IMR-90 (cell line): ENCODE measurements around the gene MAN1A2. TPM values are rescaled to one million over a fixed set of nuclear protein-coding genes. Genes with fewer than 3 reads are reported as not detected.

Experiments
- ATAC-seq: fragments of 200-7000 bp; cut with Tn5 transposase; 2 replicates; pipeline ENCODE4 v1.9.1; 2020; ENCODE audit warnings: low read depth, mild to moderate bottlenecking, moderate library complexity
- BruUV-seq: library from RNA; stranded (reverse); fragments of 400-500 nt; replicated peaks from 2 replicates; lab custom pipeline; 2021; lab: Mats Ljungman, UMichigan
- CTCF ChIA-PET: fragments of 300-600 bp; formaldehyde crosslinking; extraction: SDS; loops from one replicate; lab custom pipeline; 2021; ENCODE audit warnings: antibody characterized with exemption; lab: Yijun Ruan, JAX
- POLR2A ChIA-PET: fragments of 300-600 bp; sonication (Branson Sonifier 250); formaldehyde crosslinking; loops from one replicate; lab custom pipeline; 2022; ENCODE audit warnings: antibody characterized with exemption; ENCODE audit not compliant: unreplicated experiment; lab: Charles Lee
- DNase-seq: peaks from one replicate; pipeline ENCODE4 v3.0.0; 2013
- H2AFZ ChIP-seq: replicated peaks from 2 replicates; pipeline ENCODE3; 2013; ENCODE audit warnings: low read length, mild to moderate bottlenecking; ENCODE audit not compliant: poor library complexity
- H2AK5ac ChIP-seq: 2 replicates; pipeline ENCODE4 v1.6.1; 2013; ENCODE audit warnings: low read depth, low read length, inconsistent platforms
- H2AK9ac ChIP-seq: replicated peaks from 2 replicates; pipeline ENCODE3; 2013; ENCODE audit warnings: mild to moderate bottlenecking, low read depth, low read length, moderate library complexity; ENCODE audit not compliant: poor library complexity
- H2BK120ac ChIP-seq: 2 replicates; pipeline ENCODE4 v1.6.1; 2013; ENCODE audit warnings: low read depth, low read length, inconsistent platforms
- H2BK15ac ChIP-seq: 3 replicates; pipeline ENCODE4 v1.6.1; 2013; ENCODE audit warnings: low read depth, low read length, inconsistent platforms
- H2BK20ac ChIP-seq: 2 replicates; pipeline ENCODE4 v1.6.1; 2013; ENCODE audit warnings: low read depth, mild to moderate bottlenecking, inconsistent platforms, low read length, moderate library complexity
- H2BK5ac ChIP-seq: 2 replicates; pipeline ENCODE4 v1.6.1; 2013; ENCODE audit warnings: mild to moderate bottlenecking, low read depth, low read length, inconsistent platforms; ENCODE audit not compliant: poor library complexity, severe bottlenecking
- H3K14ac ChIP-seq: replicated peaks from 2 replicates; pipeline ENCODE4 v1.6.1; 2013; ENCODE audit warnings: low read depth, low read length, inconsistent platforms
- H3K18ac ChIP-seq: 2 replicates; pipeline ENCODE4 v1.6.1; 2013; ENCODE audit warnings: low read depth, low read length, control low read depth
- H3K23ac ChIP-seq: 2 replicates; pipeline ENCODE4 v1.6.1; 2013; ENCODE audit warnings: low read depth, low read length, inconsistent platforms
- H3K27ac ChIP-seq: 2 replicates; pipeline ENCODE4 v1.5.1; 2013; ENCODE audit warnings: mild to moderate bottlenecking, control low read depth, low read length; ENCODE audit not compliant: insufficient read depth
- H3K27me3 ChIP-seq: 2 replicates; pipeline ENCODE4 v1.6.1; 2013; ENCODE audit warnings: low read length; ENCODE audit not compliant: control insufficient read depth, insufficient read depth
- H3K36me3 ChIP-seq: 2 replicates; pipeline ENCODE4 v1.6.1; 2013; ENCODE audit warnings: low read length, mixed read lengths; ENCODE audit not compliant: control insufficient read depth, insufficient read depth
- H3K4ac ChIP-seq: 2 replicates; pipeline ENCODE4 v1.6.1; 2013; ENCODE audit warnings: low read depth, low read length, inconsistent platforms
- H3K4me1 ChIP-seq: 2 replicates; pipeline ENCODE4 v1.6.1; 2013; ENCODE audit warnings: low read length, mixed read lengths; ENCODE audit not compliant: control insufficient read depth, insufficient read depth
- H3K4me2 ChIP-seq: 2 replicates; pipeline ENCODE4 v1.6.1; 2013; ENCODE audit warnings: low read depth, mild to moderate bottlenecking, control low read depth, low read length, moderate library complexity
- H3K4me3 ChIP-seq: 2 replicates; pipeline ENCODE4 v1.5.1; 2013; ENCODE audit warnings: low read depth, mild to moderate bottlenecking, control low read depth, low read length, moderate library complexity; ENCODE audit not compliant: insufficient read depth
- H3K56ac ChIP-seq: 2 replicates; pipeline ENCODE4 v1.6.1; 2013; ENCODE audit warnings: low read length, inconsistent platforms; ENCODE audit not compliant: insufficient read depth; ENCODE audit errors: extremely low read depth
- H3K79me1 ChIP-seq, 2 experiments: 2 replicates each; pipeline ENCODE4 v1.6.1; 2013; ENCODE audit warnings: low read length in 2 of 2, inconsistent platforms in 1 of 2, low read depth in 1 of 2
- H3K9ac ChIP-seq: 2 replicates; pipeline ENCODE4 v1.6.1; 2013; ENCODE audit warnings: low read depth, low read length, control low read depth
- H3K9me1 ChIP-seq: 2 replicates; pipeline ENCODE4 v1.6.1; 2013; ENCODE audit warnings: low read length, inconsistent platforms; ENCODE audit not compliant: insufficient read depth
- H3K9me3 ChIP-seq: 2 replicates; pipeline ENCODE4 v1.6.1; 2013; ENCODE audit warnings: low read length; ENCODE audit not compliant: control insufficient read depth, insufficient read depth
- H4K20me1 ChIP-seq: 2 replicates; pipeline ENCODE4 v1.6.1; 2013; ENCODE audit warnings: low read length, inconsistent platforms; ENCODE audit not compliant: insufficient read depth
- H4K5ac ChIP-seq: 2 replicates; pipeline ENCODE4 v1.6.1; 2013; ENCODE audit warnings: mild to moderate bottlenecking, low read depth, low read length, control low read depth
- H4K8ac ChIP-seq, 2 experiments: 2 replicates each; pipeline ENCODE4 v1.6.1; 2013; ENCODE audit warnings: low read depth in 2 of 2, low read length in 2 of 2, control low read depth in 1 of 2, inconsistent platforms in 1 of 2
- H4K91ac ChIP-seq: 2 replicates; pipeline ENCODE4 v1.6.1; 2013; ENCODE audit warnings: low read depth, low read length, inconsistent platforms; ENCODE audit not compliant: insufficient read depth
- BHLHE40 ChIP-seq: fragments of 150-350 bp; IDR thresholded peaks from 2 replicates; pipeline ENCODE4 v1.6.1; 2016; ENCODE audit warnings: mild to moderate bottlenecking, low read depth, low read length
- CEBPB ChIP-seq: IDR thresholded peaks from 2 replicates; pipeline ENCODE4 v1.6.1; 2012; ENCODE audit warnings: low read depth, low read length, improper control_type of control experiment
- FOS ChIP-seq: fragments of 150-350 bp; IDR thresholded peaks from 2 replicates; pipeline ENCODE4 v1.6.1; 2016; ENCODE audit warnings: low read depth, low read length
- NFE2L2 ChIP-seq: fragments of 150-350 bp; IDR thresholded peaks from 2 replicates; pipeline ENCODE4 v1.6.1; 2016; ENCODE audit warnings: low read depth, mild to moderate bottlenecking, low read length
- POLR2A ChIP-seq: IDR thresholded peaks from 2 replicates; pipeline ENCODE4 v1.6.1; 2012; ENCODE audit warnings: mild to moderate bottlenecking, low read depth, low read length
- RAD21 ChIP-seq: IDR thresholded peaks from 2 replicates; pipeline ENCODE4 v1.6.1; 2012; ENCODE audit warnings: low read length, improper control_type of control experiment
- RCOR1 ChIP-seq: IDR thresholded peaks from 2 replicates; pipeline ENCODE4 v1.6.1; 2012; ENCODE audit warnings: mild to moderate bottlenecking, low read length, improper control_type of control experiment; ENCODE audit not compliant: insufficient replicate concordance
- RFX5 ChIP-seq: IDR thresholded peaks from 2 replicates; pipeline ENCODE4 v1.8.0; 2012; ENCODE audit warnings: low read depth, mild to moderate bottlenecking, low read length, moderate library complexity
- WGBS, 2 experiments: methylation state at CpG; one replicate each; pipeline versions ENCODE4 v1.1.5 to v1.1.7; 2013; ENCODE audit warnings: missing lambda C conversion rate in 2 of 2; ENCODE audit not compliant: insufficient read length in 1 of 2; ENCODE audit errors: extremely low coverage in 2 of 2; 5-methylcytosine and 5-hydroxymethylcytosine counted together
- dilution Hi-C: fragments of 300-500 bp; cut with HindIII; formaldehyde crosslinking; loops from one replicate; pipeline ENCODE4 v1.14.3; 2018; ENCODE audit warnings: low sequenced_read_pairs; ENCODE audit not compliant: unreplicated experiment
- in situ Hi-C: fragments of 300-500 bp; cut with MboI; formaldehyde crosslinking; loops from 3 replicates; pipeline ENCODE4 v1.14.3; 2019; ENCODE audit warnings: low sequenced_read_pairs, inconsistent platforms, mixed read lengths
- intact Hi-C: fragments of 100-400 bp; cut with micrococcal nuclease; formaldehyde crosslinking; loops from 2 replicates; pipeline ENCODE4 v1.10.0; 2022
- polyA plus RNA-seq, 3 experiments: library from polyadenylated mRNA; depleted of rRNA; stranded (reverse); fragments of >200 nt; gene quantifications; 2 replicates each; pipeline ENCODE4 v1.2.3, GENCODE V29; 2012; ENCODE audit warnings: low replicate concordance in 1 of 3
- total RNA-seq: library from RNA; depleted of rRNA; stranded (reverse); fragments of >200 nt; gene quantifications from 2 replicates; pipeline ENCODE4 v1.2.3, GENCODE V29; 2012

MAN1A2 gene
- total and polyA plus RNA-seq, 2 of the 4 experiments (the other 2 are of a cell fraction) = 12.4 to 29.4 TPM

DNA sequence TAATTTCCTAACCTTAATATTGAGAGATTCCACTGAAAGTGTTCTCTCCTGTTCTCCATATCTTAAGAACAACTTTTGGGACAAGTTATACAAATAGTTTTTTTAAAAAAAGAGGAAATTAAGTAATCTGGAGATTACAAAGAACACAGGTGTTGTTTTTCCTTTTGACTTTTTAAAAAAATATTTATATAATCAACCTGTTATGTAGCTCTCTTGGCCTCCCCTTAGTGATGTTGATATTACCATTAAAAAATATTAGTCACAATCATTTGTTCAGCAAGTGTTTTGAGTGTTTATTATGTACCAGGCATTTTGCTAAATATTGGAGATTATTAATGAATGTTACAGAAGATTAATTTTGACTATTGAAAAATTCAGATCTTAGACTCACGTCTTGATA, 8.1 kb downstream of the MAN1A2 start:
- Histone ChIP-seq H4K20me1 (peaks cover 39% of the 10 kb centered on the region), H3K79me1 (peaks cover 13 to 37% of the 10 kb centered on the region in 2 experiments; a peak in 3 of 4 replicates), H3K23ac (no peak overlapping the region), H2BK15ac (no peak overlapping the region), H2BK20ac (no peak overlapping the region), H3K9me3 (no peaks in the 10 kb centered on the region), H3K9me1 (peaks cover 3% of the 10 kb centered on the region; the same call in 1 of the 2 replicates), H2BK120ac (no peak overlapping the region), H3K18ac (no peak overlapping the region), H3K9ac (no peak overlapping the region), H3K36me3 (no peaks in the 10 kb centered on the region), H4K8ac (no peak overlapping the region), H4K5ac (no peak overlapping the region), H3K4ac (no peak overlapping the region), H3K27me3 (no peaks in the 10 kb centered on the region), H3K4me2 (no peak overlapping the region), H2AFZ (no peak overlapping the region), H3K27ac (no peak overlapping the region), H3K14ac (no peak overlapping the region), H3K56ac (no peak overlapping the region), H4K91ac (no peak overlapping the region), H2AK9ac (no peak overlapping the region), H3K4me3 (no peak overlapping the region), H3K4me1 (peaks cover 2% of the 10 kb centered on the region; the same call in 1 of the 2 replicates), H2BK5ac (no peak overlapping the region), H2AK5ac (no peak overlapping the region)
- ChIA-PET CTCF (no interaction called here), POLR2A (interaction anchor here (0.6 kb wide), 1 partner anchor 8 kb away, joined by 8 read pairs; the partner anchor contains the start of gene MAN1A2)
- dilution Hi-C loops (no loop called here), in situ Hi-C loops (no loop called here), intact Hi-C loops (no loop called here)
- no peak for DNase-seq
- BruUV-seq = no TSS peak
- ATAC-seq = no peak
- no peak for TF ChIP-seq FOS
- TF ChIP-seq POLR2A = no peak
- no peak for TF ChIP-seq RFX5
- TF ChIP-seq RCOR1 = no peak
- no peak for TF ChIP-seq CEBPB
- TF ChIP-seq NFE2L2 = no peak
- TF ChIP-seq BHLHE40 = no peak
- TF ChIP-seq RAD21 = no peak
- WGBS, 2 experiments = no CpG with 5 or more reads among the region's 1 CpG
